HG03442 (cell line): ENCODE results near the gene ASB7.

Experiments used
- ATAC-seq: cut with Tn5 transposase; IDR thresholded peaks from one replicate; pipeline ENCODE4 v1.9.1; 2021; ENCODE audit warnings: mild to moderate bottlenecking, moderate library complexity; ENCODE audit not compliant: unreplicated experiment

Gene ASB7

GRCh38 chr15:100683434-100683833 lies 81.0 kb downstream of the ASB7 start:
- no peak for ATAC-seq

GRCh38 chr15:100684591-100684990 lies 82.2 kb downstream of the ASB7 start:
- ATAC-seq = no peak

- no peak for ATAC-seq
Observed at GRCh38 chr15:100686021-100686724, 83.8 kb downstream of the ASB7 start.

GRCh38 chr15:100686725-100687473 lies 84.5 kb downstream of the ASB7 start:
- no peak for ATAC-seq

- no peak for ATAC-seq
Observed at GRCh38 chr15:100687582-100688141, 85.3 kb downstream of the ASB7 start.

- no peak for ATAC-seq
Observed at GRCh38 chr15:100688549-100689120, 86.2 kb downstream of the ASB7 start.

- ATAC-seq = no peak
Observed at GRCh38 chr15:100689131-100689899, 86.9 kb downstream of the ASB7 start.

- ATAC-seq = no peak
Observed at GRCh38 chr15:100690032-100690794, 87.8 kb downstream of the ASB7 start.

- ATAC-seq = no peak
Observed at GRCh38 chr15:100690795-100691158, 88.4 kb downstream of the ASB7 start.

- no peak for ATAC-seq
Observed at GRCh38 chr15:100691321-100691720, 88.9 kb downstream of the ASB7 start.

- ATAC-seq = no peak
Observed at GRCh38 chr15:100692246-100692645, 89.9 kb downstream of the ASB7 start.

GRCh38 chr15:100692671-100693070 lies 90.3 kb downstream of the ASB7 start:
- ATAC-seq = no peak

- ATAC-seq = no peak
Observed at GRCh38 chr15:100693451-100693850, 91.1 kb downstream of the ASB7 start.

- no peak for ATAC-seq
Observed at GRCh38 chr15:100694381-100695021, 92.1 kb downstream of the ASB7 start.

- ATAC-seq = no peak
Observed at GRCh38 chr15:100695048-100695447, 92.7 kb downstream of the ASB7 start.

GRCh38 chr15:100696452-100696851 lies 94.1 kb downstream of the ASB7 start:
- no peak for ATAC-seq
